K562 (cell line): ENCODE data around the gene KMT2C. TPM values are rescaled to one million over a fixed set of nuclear protein-coding genes. Genes with fewer than 3 reads are reported as not detected.

Source experiments
- BCOR ChIP-seq: fragments of 450-650 bp; IDR thresholded peaks from 2 replicates; pipeline ENCODE4 v1.6.1; 2016
- BRD4 ChIP-seq: fragments of 200-600 bp; sonication (generic); IDR thresholded peaks from 2 replicates; pipeline ENCODE4 v1.6.1; 2017; ENCODE audit warnings: inconsistent platforms
- EGR1 ChIP-seq: fragments of 450-650 bp; conservative IDR thresholded peaks from 2 replicates; pipeline ENCODE4 v1.6.1; 2017; ENCODE audit warnings: mild to moderate bottlenecking
- GTF2F1 ChIP-seq: IDR thresholded peaks from 2 replicates; pipeline ENCODE4 v1.6.1; 2011; ENCODE audit warnings: low read depth, low read length, improper control_type of control experiment
- HDAC2 ChIP-seq: fragments of 450-650 bp; IDR thresholded peaks from 2 replicates; pipeline ENCODE4 v1.6.1; 2016; ENCODE audit warnings: mild to moderate bottlenecking
- MTA3 ChIP-seq: fragments of 450-650 bp; formaldehyde crosslinking; IDR thresholded peaks from 2 replicates; pipeline ENCODE4 v1.6.1; 2017; ENCODE audit warnings: mild to moderate bottlenecking, borderline replicate concordance
- TCFL5 ChIP-seq: fragments of 250-450 bp; sonication (Bioruptor Pico); conservative IDR thresholded peaks from 2 replicates; pipeline ENCODE4 v1.6.1; 2021; ENCODE audit warnings: mild to moderate bottlenecking, moderate library complexity, matching md5 sums
- U2AF2 ChIP-seq: fragments of 200-400 bp; formaldehyde crosslinking; optimal IDR thresholded peaks from 2 replicates; pipeline ENCODE3; 2017; ENCODE audit warnings: low read depth, mild to moderate bottlenecking, low read length
- polyA plus RNA-seq, 8 experiments: library from polyadenylated mRNA; depleted of rRNA in 4 of 8; stranded (reverse) in 5 of 8; unstranded in 3 of 8; fragments of >200 nt; fragmentation: Nextera tagmentation in 2 of 8; fragmentation: Illumina TruSeq in 1 of 8; extraction: Ambion mirVana in 2 of 8; extraction: Trizol in 1 of 8; gene quantifications; 2 replicates each; pipeline versions ENCODE4 v1.2.1 to v1.2.3, GENCODE V29; 2011 to 2014; ENCODE audit warnings: inconsistent platforms in 1 of 8, missing spikeins in 1 of 8
- total RNA-seq, 7 experiments: library from RNA; depleted of rRNA in 6 of 7; stranded (reverse); fragments of >200 nt in 6 of 7; fragmentation: Illumina TruSeq in 2 of 7; extraction: Trizol in 2 of 7; gene quantifications; 2 replicates each; pipeline versions ENCODE4 v1.2.1 to v1.2.3, GENCODE V29; 2011 to 2021; ENCODE audit warnings: low replicate concordance in 1 of 7
- TF ChIP-seq, protein P1 (sequence below): fragments of 450-650 bp; formaldehyde crosslinking; IDR thresholded peaks from 2 replicates; pipeline ENCODE4 v1.4.0; 2020; ENCODE audit warnings: mild to moderate bottlenecking, moderate library complexity
- TF ChIP-seq, protein P2 (sequence below): sonication (generic); formaldehyde crosslinking; IDR thresholded peaks from 2 replicates; pipeline ENCODE4 v1.8.0; 2023; ENCODE audit warnings: missing genetic modification reagents, mild to moderate bottlenecking, borderline replicate concordance
- TF ChIP-seq, protein P3 (sequence below): fragments of 200-800 bp; sonication (Bioruptor generic); IDR thresholded peaks from 2 replicates; pipeline ENCODE4 v1.6.1; 2016; ENCODE audit warnings: missing genetic modification characterization, missing compliant biosample characterization
- TF ChIP-seq, protein P4 (sequence below): fragments of 250-450 bp; sonication (Bioruptor Pico); IDR thresholded peaks from 2 replicates; pipeline ENCODE4 v1.8.0; 2021; ENCODE audit warnings: moderate library complexity, mild to moderate bottlenecking, inconsistent platforms
- TF ChIP-seq, protein P5 (sequence below), 2 experiments: fragments of 250-450 bp in 1 of 2; fragments of 450-650 bp in 1 of 2; sonication (Bioruptor Pico) in 1 of 2; IDR thresholded peaks; 2 replicates each; pipeline versions ENCODE4 v1.6.1 to v1.8.0; 2016 to 2021; ENCODE audit warnings: mild to moderate bottlenecking in 2 of 2, moderate library complexity in 2 of 2, missing compliant biosample characterization in 1 of 2, missing genetic modification characterization in 1 of 2

The KMT2C gene
- total and polyA plus RNA-seq, 9 of the 15 experiments (the other 6 are each of a cell fraction or from before 2014, with no cell fraction given) = 4.9 to 67.8 (median 27.1) TPM

DNA sequence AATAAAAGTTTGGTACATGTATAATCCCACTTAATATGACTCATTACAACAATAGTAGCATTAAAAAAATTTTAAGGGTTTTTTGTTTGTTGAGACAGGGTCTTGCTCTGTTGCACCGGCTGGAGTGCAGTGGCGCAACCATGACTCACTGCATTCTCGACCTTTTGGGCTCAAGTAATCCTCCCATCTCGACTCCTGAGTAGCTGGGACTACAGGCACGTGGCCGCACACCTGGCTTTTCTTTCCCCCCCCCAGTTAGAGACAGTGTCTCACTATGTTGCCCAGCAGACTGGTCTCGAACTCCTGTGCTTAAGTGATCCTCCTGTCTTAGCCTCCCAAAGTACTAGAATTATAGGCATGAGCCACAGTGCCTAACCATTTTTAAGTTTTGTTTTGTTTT lies 40.7 kb downstream of the KMT2C start (continued):
- TF ChIP-seq GTF2F1 = no peak
- TF ChIP-seq, protein P1, sequence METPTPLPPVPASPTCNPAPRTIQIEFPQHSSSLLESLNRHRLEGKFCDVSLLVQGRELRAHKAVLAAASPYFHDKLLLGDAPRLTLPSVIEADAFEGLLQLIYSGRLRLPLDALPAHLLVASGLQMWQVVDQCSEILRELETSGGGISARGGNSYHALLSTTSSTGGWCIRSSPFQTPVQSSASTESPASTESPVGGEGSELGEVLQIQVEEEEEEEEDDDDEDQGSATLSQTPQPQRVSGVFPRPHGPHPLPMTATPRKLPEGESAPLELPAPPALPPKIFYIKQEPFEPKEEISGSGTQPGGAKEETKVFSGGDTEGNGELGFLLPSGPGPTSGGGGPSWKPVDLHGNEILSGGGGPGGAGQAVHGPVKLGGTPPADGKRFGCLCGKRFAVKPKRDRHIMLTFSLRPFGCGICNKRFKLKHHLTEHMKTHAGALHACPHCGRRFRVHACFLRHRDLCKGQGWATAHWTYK (CRISPR knock-in tag) = no peak
- TF ChIP-seq, protein P2, sequence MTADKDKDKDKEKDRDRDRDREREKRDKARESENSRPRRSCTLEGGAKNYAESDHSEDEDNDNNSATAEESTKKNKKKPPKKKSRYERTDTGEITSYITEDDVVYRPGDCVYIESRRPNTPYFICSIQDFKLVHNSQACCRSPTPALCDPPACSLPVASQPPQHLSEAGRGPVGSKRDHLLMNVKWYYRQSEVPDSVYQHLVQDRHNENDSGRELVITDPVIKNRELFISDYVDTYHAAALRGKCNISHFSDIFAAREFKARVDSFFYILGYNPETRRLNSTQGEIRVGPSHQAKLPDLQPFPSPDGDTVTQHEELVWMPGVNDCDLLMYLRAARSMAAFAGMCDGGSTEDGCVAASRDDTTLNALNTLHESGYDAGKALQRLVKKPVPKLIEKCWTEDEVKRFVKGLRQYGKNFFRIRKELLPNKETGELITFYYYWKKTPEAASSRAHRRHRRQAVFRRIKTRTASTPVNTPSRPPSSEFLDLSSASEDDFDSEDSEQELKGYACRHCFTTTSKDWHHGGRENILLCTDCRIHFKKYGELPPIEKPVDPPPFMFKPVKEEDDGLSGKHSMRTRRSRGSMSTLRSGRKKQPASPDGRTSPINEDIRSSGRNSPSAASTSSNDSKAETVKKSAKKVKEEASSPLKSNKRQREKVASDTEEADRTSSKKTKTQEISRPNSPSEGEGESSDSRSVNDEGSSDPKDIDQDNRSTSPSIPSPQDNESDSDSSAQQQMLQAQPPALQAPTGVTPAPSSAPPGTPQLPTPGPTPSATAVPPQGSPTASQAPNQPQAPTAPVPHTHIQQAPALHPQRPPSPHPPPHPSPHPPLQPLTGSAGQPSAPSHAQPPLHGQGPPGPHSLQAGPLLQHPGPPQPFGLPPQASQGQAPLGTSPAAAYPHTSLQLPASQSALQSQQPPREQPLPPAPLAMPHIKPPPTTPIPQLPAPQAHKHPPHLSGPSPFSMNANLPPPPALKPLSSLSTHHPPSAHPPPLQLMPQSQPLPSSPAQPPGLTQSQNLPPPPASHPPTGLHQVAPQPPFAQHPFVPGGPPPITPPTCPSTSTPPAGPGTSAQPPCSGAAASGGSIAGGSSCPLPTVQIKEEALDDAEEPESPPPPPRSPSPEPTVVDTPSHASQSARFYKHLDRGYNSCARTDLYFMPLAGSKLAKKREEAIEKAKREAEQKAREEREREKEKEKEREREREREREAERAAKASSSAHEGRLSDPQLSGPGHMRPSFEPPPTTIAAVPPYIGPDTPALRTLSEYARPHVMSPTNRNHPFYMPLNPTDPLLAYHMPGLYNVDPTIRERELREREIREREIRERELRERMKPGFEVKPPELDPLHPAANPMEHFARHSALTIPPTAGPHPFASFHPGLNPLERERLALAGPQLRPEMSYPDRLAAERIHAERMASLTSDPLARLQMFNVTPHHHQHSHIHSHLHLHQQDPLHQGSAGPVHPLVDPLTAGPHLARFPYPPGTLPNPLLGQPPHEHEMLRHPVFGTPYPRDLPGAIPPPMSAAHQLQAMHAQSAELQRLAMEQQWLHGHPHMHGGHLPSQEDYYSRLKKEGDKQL (CRISPR knock-in tag) = no peak
- TF ChIP-seq, protein P3, sequence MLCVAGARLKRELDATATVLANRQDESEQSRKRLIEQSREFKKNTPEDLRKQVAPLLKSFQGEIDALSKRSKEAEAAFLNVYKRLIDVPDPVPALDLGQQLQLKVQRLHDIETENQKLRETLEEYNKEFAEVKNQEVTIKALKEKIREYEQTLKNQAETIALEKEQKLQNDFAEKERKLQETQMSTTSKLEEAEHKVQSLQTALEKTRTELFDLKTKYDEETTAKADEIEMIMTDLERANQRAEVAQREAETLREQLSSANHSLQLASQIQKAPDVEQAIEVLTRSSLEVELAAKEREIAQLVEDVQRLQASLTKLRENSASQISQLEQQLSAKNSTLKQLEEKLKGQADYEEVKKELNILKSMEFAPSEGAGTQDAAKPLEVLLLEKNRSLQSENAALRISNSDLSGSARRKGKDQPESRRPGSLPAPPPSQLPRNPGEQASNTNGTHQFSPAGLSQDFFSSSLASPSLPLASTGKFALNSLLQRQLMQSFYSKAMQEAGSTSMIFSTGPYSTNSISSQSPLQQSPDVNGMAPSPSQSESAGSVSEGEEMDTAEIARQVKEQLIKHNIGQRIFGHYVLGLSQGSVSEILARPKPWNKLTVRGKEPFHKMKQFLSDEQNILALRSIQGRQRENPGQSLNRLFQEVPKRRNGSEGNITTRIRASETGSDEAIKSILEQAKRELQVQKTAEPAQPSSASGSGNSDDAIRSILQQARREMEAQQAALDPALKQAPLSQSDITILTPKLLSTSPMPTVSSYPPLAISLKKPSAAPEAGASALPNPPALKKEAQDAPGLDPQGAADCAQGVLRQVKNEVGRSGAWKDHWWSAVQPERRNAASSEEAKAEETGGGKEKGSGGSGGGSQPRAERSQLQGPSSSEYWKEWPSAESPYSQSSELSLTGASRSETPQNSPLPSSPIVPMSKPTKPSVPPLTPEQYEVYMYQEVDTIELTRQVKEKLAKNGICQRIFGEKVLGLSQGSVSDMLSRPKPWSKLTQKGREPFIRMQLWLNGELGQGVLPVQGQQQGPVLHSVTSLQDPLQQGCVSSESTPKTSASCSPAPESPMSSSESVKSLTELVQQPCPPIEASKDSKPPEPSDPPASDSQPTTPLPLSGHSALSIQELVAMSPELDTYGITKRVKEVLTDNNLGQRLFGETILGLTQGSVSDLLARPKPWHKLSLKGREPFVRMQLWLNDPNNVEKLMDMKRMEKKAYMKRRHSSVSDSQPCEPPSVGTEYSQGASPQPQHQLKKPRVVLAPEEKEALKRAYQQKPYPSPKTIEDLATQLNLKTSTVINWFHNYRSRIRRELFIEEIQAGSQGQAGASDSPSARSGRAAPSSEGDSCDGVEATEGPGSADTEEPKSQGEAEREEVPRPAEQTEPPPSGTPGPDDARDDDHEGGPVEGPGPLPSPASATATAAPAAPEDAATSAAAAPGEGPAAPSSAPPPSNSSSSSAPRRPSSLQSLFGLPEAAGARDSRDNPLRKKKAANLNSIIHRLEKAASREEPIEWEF (CRISPR knock-in tag) = no peak
- TF ChIP-seq TCFL5 (CRISPR knock-in tag) = no peak
- TF ChIP-seq, protein P4, sequence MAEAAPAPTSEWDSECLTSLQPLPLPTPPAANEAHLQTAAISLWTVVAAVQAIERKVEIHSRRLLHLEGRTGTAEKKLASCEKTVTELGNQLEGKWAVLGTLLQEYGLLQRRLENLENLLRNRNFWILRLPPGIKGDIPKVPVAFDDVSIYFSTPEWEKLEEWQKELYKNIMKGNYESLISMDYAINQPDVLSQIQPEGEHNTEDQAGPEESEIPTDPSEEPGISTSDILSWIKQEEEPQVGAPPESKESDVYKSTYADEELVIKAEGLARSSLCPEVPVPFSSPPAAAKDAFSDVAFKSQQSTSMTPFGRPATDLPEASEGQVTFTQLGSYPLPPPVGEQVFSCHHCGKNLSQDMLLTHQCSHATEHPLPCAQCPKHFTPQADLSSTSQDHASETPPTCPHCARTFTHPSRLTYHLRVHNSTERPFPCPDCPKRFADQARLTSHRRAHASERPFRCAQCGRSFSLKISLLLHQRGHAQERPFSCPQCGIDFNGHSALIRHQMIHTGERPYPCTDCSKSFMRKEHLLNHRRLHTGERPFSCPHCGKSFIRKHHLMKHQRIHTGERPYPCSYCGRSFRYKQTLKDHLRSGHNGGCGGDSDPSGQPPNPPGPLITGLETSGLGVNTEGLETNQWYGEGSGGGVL (CRISPR knock-in tag) = no peak
- TF ChIP-seq MTA3 = no peak
- TF ChIP-seq, protein P5, sequence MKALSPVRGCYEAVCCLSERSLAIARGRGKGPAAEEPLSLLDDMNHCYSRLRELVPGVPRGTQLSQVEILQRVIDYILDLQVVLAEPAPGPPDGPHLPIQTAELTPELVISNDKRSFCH (CRISPR knock-in tag; IDR thresholded peaks at IDR 0.05) = no peak
- TF ChIP-seq, protein P5 (tag; IDR thresholded peaks at IDR 0.05) = no peak
- TF ChIP-seq U2AF2 = no peak
- TF ChIP-seq BRD4 = no peak
- TF ChIP-seq EGR1 = no peak
- TF ChIP-seq HDAC2 = 0 out of 2 replicates have a peak, but pooled peaks have one; percentile 32
- peak; percentile 78 for TF ChIP-seq BCOR
